Stimulated activated CD8-positive, alpha-beta memory T cell treated with anti-CD3 and anti-CD28 coated beads, Interleukin-4, amount 100 ng/mL, for 1 hour (primary cell): ENCODE results near the gene MSI1.
A peak's percentile ranks its signal among the peaks of the same experiment; 100 is the strongest.

Source experiments
- DNase-seq, 2 donors: peaks; one replicate each; pipeline ENCODE4 v3.0.0-alpha.2; 2020; ENCODE audit warnings: low read depth in 2 of 2, low spot score in 1 of 2

Gene MSI1

DNA sequence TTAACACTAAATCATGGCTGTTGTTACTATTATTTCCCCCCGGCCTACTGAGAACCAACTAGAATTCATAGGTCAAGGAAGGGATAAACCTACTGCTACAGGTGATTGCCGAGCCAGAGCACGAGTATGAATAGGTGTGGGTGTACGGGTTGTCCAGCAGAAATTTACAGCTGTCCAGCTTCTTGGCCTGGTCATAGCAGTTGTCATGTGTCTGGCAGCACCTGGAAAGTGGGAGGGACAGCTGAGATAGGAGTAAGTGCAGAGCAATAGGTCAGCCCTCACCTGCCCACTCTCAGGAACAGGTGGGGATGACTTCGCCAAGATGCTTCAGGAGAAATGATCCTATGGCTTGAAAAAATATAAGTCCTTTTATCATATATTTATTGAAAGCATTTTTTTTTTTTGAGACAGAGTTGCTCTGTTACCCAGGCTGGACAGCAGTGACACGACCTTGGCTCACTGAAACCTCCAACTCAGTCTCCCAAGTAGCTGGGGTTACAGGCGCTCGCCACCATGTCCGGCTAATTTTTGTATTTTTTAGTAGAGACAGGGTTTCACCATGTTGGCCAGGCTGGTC is 44.0 kb downstream of the MSI1 start:
- no peak for DNase-seq

GRCh38 chr12:120323772-120324171 is 45.2 kb downstream of the MSI1 start:
- DNase-seq, result no peak

- no peak for DNase-seq
These were observed 47.4 kb downstream of the MSI1 start for GRCh38 chr12:120321382-120322202.

DNA sequence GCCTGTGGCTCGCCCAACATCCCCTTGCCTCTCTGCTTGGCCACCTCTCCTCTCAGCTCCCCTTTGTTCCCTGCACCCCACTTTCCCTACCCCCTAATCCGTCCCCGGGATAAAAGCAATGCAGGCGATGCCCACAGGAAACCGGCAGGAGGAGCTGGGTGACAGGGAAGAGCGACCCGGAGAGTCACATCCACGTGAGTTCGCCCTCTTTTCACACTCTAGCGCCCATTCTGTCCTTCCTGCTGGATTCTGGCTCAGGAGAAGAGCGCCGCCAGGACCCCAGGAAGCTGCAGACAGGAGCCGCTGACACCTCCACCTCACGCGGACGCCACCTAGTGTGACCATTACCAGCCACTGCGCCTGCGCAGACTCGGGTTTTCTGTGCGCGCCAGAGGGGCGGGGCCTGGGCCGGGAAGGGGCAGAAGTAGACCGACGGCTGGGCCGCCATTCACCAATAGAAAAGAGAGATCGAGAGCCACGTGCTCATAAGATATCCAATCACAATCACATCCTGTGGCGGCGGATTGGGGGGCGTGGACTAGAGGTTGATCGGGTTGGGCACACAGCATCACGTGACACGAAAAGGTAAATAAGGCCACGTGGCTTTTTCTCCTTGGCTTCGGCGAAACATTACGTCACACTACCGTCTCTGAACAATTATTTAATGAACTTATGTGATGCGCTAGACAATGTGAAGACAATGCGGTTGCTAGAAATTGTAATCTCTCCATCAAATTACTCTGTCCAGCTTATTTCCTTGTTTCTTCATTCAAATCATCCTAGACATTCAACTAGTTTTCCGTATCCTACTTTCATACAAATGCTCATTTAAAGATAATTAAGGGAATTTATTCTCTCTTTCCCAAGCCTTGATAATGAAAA is 51.5 kb downstream of the MSI1 start:
- DNase-seq, result peak; percentile 99 to 100

DNA sequence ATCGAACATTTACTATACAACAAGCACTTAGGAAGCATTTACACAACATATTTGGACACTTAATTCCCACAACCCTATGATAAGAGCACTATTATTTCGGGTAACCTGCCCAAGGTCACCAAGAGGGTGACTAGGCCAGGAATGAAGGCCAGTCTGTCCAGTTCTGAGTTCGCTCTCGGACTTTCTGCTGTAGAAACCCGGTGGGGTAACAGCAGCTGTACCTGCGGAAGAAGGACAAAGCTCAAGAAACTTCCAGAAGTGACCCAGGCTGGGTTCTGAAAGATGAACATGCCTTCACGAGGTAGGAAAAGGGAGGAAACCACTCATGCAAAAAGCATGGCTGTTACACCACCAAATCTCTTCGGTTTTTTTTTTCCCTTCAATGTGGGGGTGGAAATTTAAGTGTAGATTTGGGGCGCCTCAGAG is 52.2 kb downstream of the MSI1 start:
- DNase-seq, result no peak

DNA sequence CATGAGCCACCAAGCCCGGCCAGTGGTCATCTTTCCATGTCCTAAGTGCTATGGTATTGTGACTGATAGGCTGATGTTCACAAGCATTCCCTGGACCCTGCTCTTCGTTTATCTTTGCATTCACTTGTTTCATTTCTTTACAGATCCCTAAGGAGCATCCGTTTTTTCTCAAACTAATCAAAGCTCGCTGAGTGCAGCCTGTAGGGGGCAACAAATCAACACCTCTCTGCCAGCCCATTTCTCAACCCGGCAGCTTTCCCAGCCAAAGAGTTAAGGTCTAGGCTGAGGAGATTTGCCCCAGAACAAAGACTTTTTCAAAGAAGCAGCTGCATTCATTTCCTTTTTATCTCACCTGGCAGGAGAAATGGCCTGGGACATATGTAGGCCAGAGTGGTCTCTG is 54.7 kb downstream of the MSI1 start:
- no peak for DNase-seq

- DNase-seq, result peak; percentile 71 to 80
These were observed 66.8 kb downstream of the MSI1 start, which contains the start of gene SIRT4 for GRCh38 chr12:120301962-120302815. Gene SIRT4, plus strand, starts transcription at chr12:120302321. Its CDS starts 1,241 bp downstream, at chr12:120303562.

DNA sequence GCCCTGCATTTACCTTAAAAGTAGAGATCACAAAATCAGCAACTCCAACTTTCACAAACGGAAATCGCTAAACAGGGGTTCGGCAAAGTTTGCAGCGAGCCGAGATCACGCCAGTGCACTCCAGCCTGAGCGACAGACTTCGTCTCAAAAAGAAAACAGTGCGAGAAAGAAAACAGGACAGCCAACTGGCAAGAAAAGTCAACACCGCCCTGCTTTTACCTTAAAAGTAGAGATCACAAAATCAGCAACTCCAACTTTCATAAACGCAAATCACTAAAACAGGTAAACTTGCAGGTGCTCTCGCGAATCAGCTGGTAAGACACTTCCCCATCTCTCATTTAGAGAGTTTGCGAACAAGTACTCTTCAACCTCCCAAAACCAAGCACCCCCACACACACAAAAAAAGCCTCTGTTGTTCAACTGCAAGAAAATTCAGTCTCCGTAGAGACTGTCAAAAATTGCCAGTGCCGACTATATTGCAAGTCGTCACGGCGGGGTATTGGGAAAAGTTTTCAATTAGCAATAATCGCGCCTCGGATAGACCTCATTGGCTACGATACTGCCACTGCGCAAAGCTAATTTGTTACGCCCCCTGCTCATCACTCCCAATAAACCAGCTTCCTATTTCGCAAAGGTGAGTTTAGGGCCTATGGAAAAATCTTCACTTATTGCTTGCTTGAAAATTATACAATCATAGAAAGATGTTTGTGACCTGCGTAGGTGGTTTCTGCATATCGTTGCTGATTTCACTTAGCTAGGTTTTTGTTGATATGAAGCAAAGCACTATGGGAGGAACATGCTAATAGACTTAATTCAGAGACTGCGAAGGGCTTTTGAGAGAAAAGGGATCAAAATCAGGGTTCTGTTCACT is 76.1 kb downstream of the MSI1 start, which contains the start of gene RNU4-1:
TSS of gene RNU4-1 (minus strand) at position 577 of the 871 bp plus-strand sequence.
- DNase-seq, result peak; percentile 56 to 62

DNA sequence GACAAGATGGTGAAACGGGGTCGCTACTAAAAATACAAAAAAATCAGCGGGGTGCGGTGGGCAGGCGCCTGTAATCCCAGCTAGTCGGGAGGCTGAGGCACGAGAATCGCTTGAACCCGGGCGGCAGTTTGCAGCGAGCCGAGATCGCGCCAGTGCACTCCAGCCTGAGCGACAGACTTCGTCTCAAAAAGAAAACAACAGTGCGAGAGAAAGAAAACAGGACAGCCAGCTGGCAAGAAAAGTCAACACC is 76.6 kb downstream of the MSI1 start:
- DNase-seq, result no peak
